H9 (cell line): ENCODE results near the gene TRIM9. TPM values are rescaled to one million over a fixed set of nuclear protein-coding genes. Genes with fewer than 3 reads are reported as not detected.

ENCODE experiments used
- DNase-seq: peaks from one replicate; pipeline ENCODE4 v3.0.0-alpha.2; 2017
- H2AFZ ChIP-seq: one replicate; pipeline ENCODE4 v1.6.1; 2013; ENCODE audit warnings: mild to moderate bottlenecking, low read length, control low read depth, moderate library complexity
- H2AK5ac ChIP-seq: 2 replicates; pipeline ENCODE4 v1.6.1; 2013; ENCODE audit warnings: low read length, control low read depth, mixed read lengths; ENCODE audit not compliant: insufficient read length
- H2BK120ac ChIP-seq: one replicate; pipeline ENCODE4 v1.6.1; 2013; ENCODE audit warnings: low read depth, mild to moderate bottlenecking, low read length, control low read depth, inconsistent platforms; ENCODE audit not compliant: poor library complexity, severe bottlenecking
- H2BK12ac ChIP-seq: 2 replicates; pipeline ENCODE4 v1.6.1; 2013; ENCODE audit warnings: low read length, control low read depth, mixed read lengths, low read depth; ENCODE audit not compliant: insufficient read length
- H2BK15ac ChIP-seq: 2 replicates; pipeline ENCODE4 v1.6.1; 2013; ENCODE audit warnings: low read depth, low read length, control low read depth
- H2BK20ac ChIP-seq: one replicate; pipeline ENCODE4 v1.6.1; 2013; ENCODE audit warnings: low read depth, mild to moderate bottlenecking, low read length, control low read depth, inconsistent platforms; ENCODE audit not compliant: poor library complexity, severe bottlenecking
- H2BK5ac ChIP-seq: 2 replicates; pipeline ENCODE4 v1.6.1; 2013; ENCODE audit warnings: low read length, control low read depth, mixed read lengths; ENCODE audit not compliant: insufficient read length
- H3K14ac ChIP-seq: 2 replicates; pipeline ENCODE4 v1.6.1; 2013; ENCODE audit warnings: low read length, control low read depth; ENCODE audit not compliant: insufficient read depth
- H3K18ac ChIP-seq: 2 replicates; pipeline ENCODE4 v1.6.1; 2013; ENCODE audit warnings: low read depth, mild to moderate bottlenecking, mixed read lengths, low read length, control low read depth; ENCODE audit not compliant: insufficient read length
- H3K23ac ChIP-seq: 2 replicates; pipeline ENCODE4 v1.6.1; 2013; ENCODE audit warnings: low read length, control low read depth, mixed read lengths, low read depth; ENCODE audit not compliant: insufficient read length
- H3K23me2 ChIP-seq: 2 replicates; pipeline ENCODE4 v1.6.1; 2013; ENCODE audit warnings: low read depth, mild to moderate bottlenecking, mixed read lengths, low read length, control low read depth; ENCODE audit not compliant: insufficient read length, poor library complexity, severe bottlenecking
- H3K27ac ChIP-seq: 2 replicates; pipeline ENCODE4 v1.5.1; 2013; ENCODE audit warnings: low read length, control low read depth, mixed read lengths, low read depth; ENCODE audit not compliant: insufficient read length
- H3K27me3 ChIP-seq: 2 replicates; pipeline ENCODE4 v1.6.1; 2013; ENCODE audit warnings: low read length, control low read depth, inconsistent platforms; ENCODE audit not compliant: insufficient read depth
- H3K4ac ChIP-seq: 2 replicates; pipeline ENCODE4 v1.6.1; 2013; ENCODE audit warnings: low read depth, mild to moderate bottlenecking, control low read depth, inconsistent platforms, low read length, moderate library complexity
- H3K4me1 ChIP-seq: 2 replicates; pipeline ENCODE4 v1.6.1; 2013; ENCODE audit warnings: low read length, control low read depth, inconsistent platforms; ENCODE audit not compliant: insufficient read depth
- H3K4me2 ChIP-seq: 2 replicates; pipeline ENCODE4 v1.6.1; 2013; ENCODE audit warnings: low read length, control low read depth, mixed read lengths; ENCODE audit not compliant: insufficient read length, insufficient read depth
- H3K56ac ChIP-seq: 2 replicates; pipeline ENCODE4 v1.6.1; 2013; ENCODE audit warnings: low read depth, mild to moderate bottlenecking, mixed read lengths, low read length, control low read depth; ENCODE audit not compliant: insufficient read length
- H3K79me1 ChIP-seq: 2 replicates; pipeline ENCODE4 v1.6.1; 2013; ENCODE audit warnings: low read depth, mild to moderate bottlenecking, moderate library complexity, low read length, control low read depth, inconsistent platforms; ENCODE audit not compliant: insufficient read depth, poor library complexity, severe bottlenecking
- H3K79me2 ChIP-seq: 2 replicates; pipeline ENCODE4 v1.6.1; 2013; ENCODE audit warnings: low read length, control low read depth, inconsistent platforms; ENCODE audit not compliant: insufficient read depth
- H3K9ac ChIP-seq: 2 replicates; pipeline ENCODE4 v1.6.1; 2013; ENCODE audit warnings: low read length, control low read depth, mixed read lengths; ENCODE audit not compliant: insufficient read length; ENCODE audit errors: extremely low read depth
- H3K9me3 ChIP-seq: one replicate; pipeline ENCODE4 v1.6.1; 2013; ENCODE audit warnings: low read depth, low read length, inconsistent platforms; ENCODE audit not compliant: control insufficient read depth
- H3T11ph ChIP-seq: one replicate; pipeline ENCODE4 v1.6.1; 2013; ENCODE audit warnings: mild to moderate bottlenecking, low read length, control low read depth, inconsistent platforms
- H4K20me1 ChIP-seq: one replicate; pipeline ENCODE4 v1.6.1; 2013; ENCODE audit not compliant: control insufficient read depth, insufficient read length, insufficient read depth
- H4K5ac ChIP-seq: 2 replicates; pipeline ENCODE4 v1.6.1; 2013; ENCODE audit warnings: low read depth, mild to moderate bottlenecking, mixed read lengths, low read length, control low read depth; ENCODE audit not compliant: insufficient read length
- H4K8ac ChIP-seq: replicated peaks from 2 replicates; pipeline ENCODE4 v1.6.1; 2013; ENCODE audit warnings: low read length, control low read depth, mixed read lengths, low read depth; ENCODE audit not compliant: insufficient read length
- H4K91ac ChIP-seq: 2 replicates; pipeline ENCODE4 v1.6.1; 2013; ENCODE audit warnings: low read depth, mild to moderate bottlenecking, moderate library complexity, mixed read lengths, low read length, control low read depth; ENCODE audit not compliant: insufficient read length
- H3K27ac Mint-ChIP-seq, 3 experiments: 2 replicates in 2 of 3; 3 replicates in 1 of 3; pipeline ENCODE4 v1.8.0; 2020 to 2021; ENCODE audit warnings: mixed read lengths in 3 of 3, mild to moderate bottlenecking in 1 of 3, moderate library complexity in 1 of 3
- H3K27me3 Mint-ChIP-seq: 2 replicates; pipeline ENCODE4 v1.8.0; 2021; ENCODE audit warnings: low read depth, mild to moderate bottlenecking, moderate library complexity, mixed read lengths
- H3K36me3 Mint-ChIP-seq, 3 experiments: 2 replicates in 2 of 3; 3 replicates in 1 of 3; pipeline ENCODE4 v1.8.0; 2020 to 2021; ENCODE audit warnings: low read depth in 3 of 3, mixed read lengths in 3 of 3; ENCODE audit not compliant: insufficient read depth in 1 of 3
- H3K4me1 Mint-ChIP-seq, 2 experiments: 2 replicates each; pipeline ENCODE4 v1.8.0; 2020; ENCODE audit warnings: mixed read lengths in 2 of 2
- H3K4me3 Mint-ChIP-seq, 2 experiments: 2 replicates in 1 of 2; 3 replicates in 1 of 2; pipeline ENCODE4 v1.8.0; 2020 to 2021; ENCODE audit warnings: mild to moderate bottlenecking in 2 of 2, mixed read lengths in 2 of 2, moderate library complexity in 1 of 2
- H3K9me3 Mint-ChIP-seq, 2 experiments: 2 replicates in 1 of 2; 3 replicates in 1 of 2; pipeline ENCODE4 v1.8.0; 2020; ENCODE audit warnings: mild to moderate bottlenecking in 2 of 2, mixed read lengths in 2 of 2, moderate library complexity in 1 of 2
- CTCF ChIP-seq: fragments of 200-600 bp; sonication (generic); conservative IDR thresholded peaks from 3 replicates; pipeline ENCODE4 v1.8.0; 2021; ENCODE audit warnings: antibody characterized with exemption, mild to moderate bottlenecking
- WGBS: extraction: QIAGEN DNeasy Blood & Tissue Kit; methylation state at CpG from one replicate; pipeline ENCODE4 v1.1.7; 2013; ENCODE audit warnings: missing lambda C conversion rate, low lambda C conversion rate, mixed read lengths; ENCODE audit not compliant: insufficient read length; ENCODE audit errors: extremely low coverage; 5-methylcytosine and 5-hydroxymethylcytosine counted together
- total RNA-seq: library from RNA; stranded (reverse); gene quantifications from 2 replicates; pipeline ENCODE4 v1.2.1, GENCODE V29; 2021

The TRIM9 gene
- total RNA-seq, 1 experiment from 2014 or later: 0.98 TPM

DNA sequence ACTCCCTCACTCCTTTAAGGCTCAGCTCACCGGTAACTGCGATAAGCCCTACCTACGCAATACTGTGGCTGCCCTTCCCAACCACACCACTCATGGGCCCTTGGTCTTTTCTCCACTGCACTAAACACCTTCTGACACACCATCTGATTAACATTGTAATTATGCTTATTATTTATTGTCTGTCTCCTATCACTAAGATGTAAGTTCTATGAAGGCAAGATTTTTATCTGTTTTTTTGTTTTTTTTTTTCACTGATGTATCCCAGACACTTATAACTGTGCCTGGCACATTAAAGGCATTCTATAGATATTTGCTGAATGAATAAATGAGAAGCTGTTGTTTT lies 116.4 kb downstream of the TRIM9 start:
- H3K79me1 ChIP-seq: no peaks in the 10 kb centered on the region
- H4K20me1 ChIP-seq: no peaks in the 10 kb centered on the region
- H3K79me2 ChIP-seq: no peaks in the 10 kb centered on the region
- H3K4me2 ChIP-seq: no peak overlapping the region
- H3K27ac ChIP-seq: no peak overlapping the region
- no peak for DNase-seq
- Mint-ChIP-seq H3K27me3 (peaks cover 3% of the 10 kb centered on the region), H3K9me3 (no peaks in the 10 kb centered on the region), H3K36me3 (no peaks in the 10 kb centered on the region), H3K4me3 (no peak overlapping the region; a peak in 1 of 5 replicates), H3K27ac (peak overlapping the region in 1 of 3 experiments; percentile 3; a peak in 1 of 7 replicates), H3K4me1 (peaks cover 4 to 9% of the 10 kb centered on the region in 2 experiments)
- no peak for TF ChIP-seq CTCF
- no peaks in the 10 kb centered on the region; the same call in 1 of the 2 replicates for H3K27me3 ChIP-seq
- WGBS: no CpG with 5 or more reads among the region's 3 CpGs
- H3T11ph ChIP-seq: no peak overlapping the region
- no peak overlapping the region for H3K18ac ChIP-seq
- no peak overlapping the region for H3K4ac ChIP-seq
- no peak overlapping the region for H4K5ac ChIP-seq
- no peak overlapping the region for H4K91ac ChIP-seq
- no peak overlapping the region for H2AFZ ChIP-seq
- H2AK5ac ChIP-seq: no peak overlapping the region
- no peak overlapping the region for H3K14ac ChIP-seq
- H2BK12ac ChIP-seq: no peak overlapping the region
- no peak overlapping the region for H2BK5ac ChIP-seq
- H3K4me1 ChIP-seq: no peaks in the 10 kb centered on the region; the same call in 1 of the 2 replicates
- no peak overlapping the region for H2BK20ac ChIP-seq
- no peak overlapping the region for H4K8ac ChIP-seq
- H3K56ac ChIP-seq: no peak overlapping the region
- no peak overlapping the region for H2BK15ac ChIP-seq
- no peak overlapping the region for H3K9ac ChIP-seq
- H3K23ac ChIP-seq: no peak overlapping the region
- H3K9me3 ChIP-seq: no peaks in the 10 kb centered on the region
- no peak overlapping the region for H2BK120ac ChIP-seq
- no peaks in the 10 kb centered on the region for H3K23me2 ChIP-seq
